ENCODE data around the gene TNFAIP8L1. TPM values are rescaled to one million over a fixed set of nuclear protein-coding genes. Genes with fewer than 3 reads are reported as not detected.

The TNFAIP8L1 gene
- total RNA-seq, 1 experiment from 2014 or later, result 21.8 TPM

- POLR2A ChIA-PET, result no interaction called here
- Mint-ChIP-seq H3K4me3 (ENCODE audit: unreplicated experiment) (no peak overlapping the region), H3K27ac (ENCODE audit: unreplicated experiment) (no peak overlapping the region), H3K4me1 (ENCODE audit: low read depth, unreplicated experiment) (peaks cover 5% of the 10 kb centered on the region), H3K36me3 (ENCODE audit: insufficient read depth, unreplicated experiment) (peaks cover 5% of the 10 kb centered on the region), H3K9me3 (ENCODE audit: unreplicated experiment) (no peaks in the 10 kb centered on the region), H3K27me3 (ENCODE audit: insufficient read depth, unreplicated experiment) (no peaks in the 10 kb centered on the region)
- intact Hi-C loops (cut with micrococcal nuclease; ENCODE audit: unreplicated experiment), result no loop called here
- Histone ChIP-seq H3K4me1 (peaks cover 6% of the 10 kb centered on the region; the same call in 1 of the 2 replicates), H3K4me3 (ENCODE audit: low read depth, low read length) (no peak overlapping the region), H3K9me3 (no peaks in the 10 kb centered on the region), H3K36me3 (ENCODE audit: control insufficient read depth, insufficient read depth, low read length) (no peaks in the 10 kb centered on the region), H3K27me3 (replicated peaks; ENCODE audit: control insufficient read depth, insufficient read depth, low read length) (no peaks in the 10 kb centered on the region)
- BruUV-seq (replicated peaks), result no TSS peak
- CTCF ChIA-PET, result interaction anchor here (0.8 to 2.1 kb wide), 5 partner anchors 11 to 125 kb away, joined by 3 to 9 read pairs (median 5); no protein-coding TSS in a partner anchor
- peak; percentile 71 to 73 for DNase-seq
- TF ChIP-seq CTCF (IDR thresholded peaks at IDR 0.05; ENCODE audit: insufficient read depth in 1 of 2, low read depth in 1 of 2, low read length in 1 of 2, severe bottlenecking in 1 of 2, unreplicated experiment in 1 of 2), result peak; percentile 73 to 74
Measured at GRCh38 chr19:4633140-4633967, 6.0 kb upstream of the TNFAIP8L1 start.

GRCh38 chr19:4635754-4636116 is 3.6 kb upstream of the TNFAIP8L1 start:
- Histone ChIP-seq H3K4me1 (peaks cover 12% of the 10 kb centered on the region; the same call in 1 of the 2 replicates), H3K4me3 (ENCODE audit: low read depth, low read length) (peak overlapping the region; percentile 42), H3K36me3 (ENCODE audit: control insufficient read depth, insufficient read depth, low read length) (no peaks in the 10 kb centered on the region), H3K9me3 (no peaks in the 10 kb centered on the region), H3K27me3 (replicated peaks; ENCODE audit: control insufficient read depth, insufficient read depth, low read length) (no peaks in the 10 kb centered on the region)
- Mint-ChIP-seq H3K27ac (ENCODE audit: unreplicated experiment) (no peak overlapping the region), H3K36me3 (ENCODE audit: insufficient read depth, unreplicated experiment) (peaks cover 5% of the 10 kb centered on the region), H3K9me3 (ENCODE audit: unreplicated experiment) (no peaks in the 10 kb centered on the region), H3K27me3 (ENCODE audit: insufficient read depth, unreplicated experiment) (no peaks in the 10 kb centered on the region), H3K4me1 (ENCODE audit: low read depth, unreplicated experiment) (peaks cover 12% of the 10 kb centered on the region), H3K4me3 (ENCODE audit: unreplicated experiment) (no peak overlapping the region)
- ChIA-PET POLR2A (no interaction called here), CTCF (interaction anchor here (0.5 to 2.2 kb wide), 8 partner anchors 13 to 140 kb away, joined by 3 to 22 read pairs (median 6); no protein-coding TSS in a partner anchor)
- no peak for TF ChIP-seq CTCF (IDR thresholded peaks at IDR 0.05; ENCODE audit: insufficient read depth in 1 of 2, low read depth in 1 of 2, low read length in 1 of 2, severe bottlenecking in 1 of 2, unreplicated experiment in 1 of 2)
- DNase-seq, result no peak
- intact Hi-C loops (cut with micrococcal nuclease; ENCODE audit: unreplicated experiment), result loop anchor here (1.0 to 2.0 kb wide), 2 partner anchors 46 to 79 kb away; no protein-coding TSS in a partner anchor
- no TSS peak for BruUV-seq (replicated peaks)

GRCh38 chr19:4636151-4636717 is 3.1 kb upstream of the TNFAIP8L1 start:
- ChIA-PET POLR2A (no interaction called here), CTCF (interaction anchor here (0.5 to 2.2 kb wide), 10 partner anchors 14 to 332 kb away, joined by 3 to 22 read pairs (median 5); partner anchors contain the start of gene FSD1)
- H3K4me3 Mint-ChIP-seq (ENCODE audit: unreplicated experiment), result peak overlapping the region; percentile 43
- no TSS peak for BruUV-seq (replicated peaks)
- Histone ChIP-seq H3K9me3 (no peaks in the 10 kb centered on the region), H3K4me1 (peaks cover 12% of the 10 kb centered on the region; the same call in 1 of the 2 replicates), H3K27me3 (replicated peaks; ENCODE audit: control insufficient read depth, insufficient read depth, low read length) (no peaks in the 10 kb centered on the region), H3K36me3 (ENCODE audit: control insufficient read depth, insufficient read depth, low read length) (no peaks in the 10 kb centered on the region), H3K4me3 (ENCODE audit: low read depth, low read length) (peak overlapping the region; percentile 42)
- peak; percentile 53 to 81 for DNase-seq
- peaks cover 5% of the 10 kb centered on the region for H3K36me3 Mint-ChIP-seq (ENCODE audit: insufficient read depth, unreplicated experiment)
- intact Hi-C loops (cut with micrococcal nuclease; ENCODE audit: unreplicated experiment), result loop anchor here (1.0 to 2.0 kb wide), 2 partner anchors 47 to 79 kb away; no protein-coding TSS in a partner anchor
- H3K4me1 Mint-ChIP-seq (ENCODE audit: low read depth, unreplicated experiment), result peaks cover 12% of the 10 kb centered on the region
- no peaks in the 10 kb centered on the region for H3K27me3 Mint-ChIP-seq (ENCODE audit: insufficient read depth, unreplicated experiment)
- no peak overlapping the region for H3K27ac Mint-ChIP-seq (ENCODE audit: unreplicated experiment)
- peak; percentile 77 to 89 for TF ChIP-seq CTCF (IDR thresholded peaks at IDR 0.05; ENCODE audit: insufficient read depth in 1 of 2, low read depth in 1 of 2, low read length in 1 of 2, severe bottlenecking in 1 of 2, unreplicated experiment in 1 of 2)
- no peaks in the 10 kb centered on the region for H3K9me3 Mint-ChIP-seq (ENCODE audit: unreplicated experiment)
